ENCODE measurements around the gene MICAL2. TPM values are rescaled to one million over a fixed set of nuclear protein-coding genes. Genes with fewer than 3 reads are reported as not detected.

Gene MICAL2
- total RNA-seq, 1 experiment from 2014 or later: 37.4 TPM

GRCh38 chr11:12287374-12288211 lies 177.2 kb downstream of the MICAL2 start (continued):
- TF ChIP-seq, protein P1, sequence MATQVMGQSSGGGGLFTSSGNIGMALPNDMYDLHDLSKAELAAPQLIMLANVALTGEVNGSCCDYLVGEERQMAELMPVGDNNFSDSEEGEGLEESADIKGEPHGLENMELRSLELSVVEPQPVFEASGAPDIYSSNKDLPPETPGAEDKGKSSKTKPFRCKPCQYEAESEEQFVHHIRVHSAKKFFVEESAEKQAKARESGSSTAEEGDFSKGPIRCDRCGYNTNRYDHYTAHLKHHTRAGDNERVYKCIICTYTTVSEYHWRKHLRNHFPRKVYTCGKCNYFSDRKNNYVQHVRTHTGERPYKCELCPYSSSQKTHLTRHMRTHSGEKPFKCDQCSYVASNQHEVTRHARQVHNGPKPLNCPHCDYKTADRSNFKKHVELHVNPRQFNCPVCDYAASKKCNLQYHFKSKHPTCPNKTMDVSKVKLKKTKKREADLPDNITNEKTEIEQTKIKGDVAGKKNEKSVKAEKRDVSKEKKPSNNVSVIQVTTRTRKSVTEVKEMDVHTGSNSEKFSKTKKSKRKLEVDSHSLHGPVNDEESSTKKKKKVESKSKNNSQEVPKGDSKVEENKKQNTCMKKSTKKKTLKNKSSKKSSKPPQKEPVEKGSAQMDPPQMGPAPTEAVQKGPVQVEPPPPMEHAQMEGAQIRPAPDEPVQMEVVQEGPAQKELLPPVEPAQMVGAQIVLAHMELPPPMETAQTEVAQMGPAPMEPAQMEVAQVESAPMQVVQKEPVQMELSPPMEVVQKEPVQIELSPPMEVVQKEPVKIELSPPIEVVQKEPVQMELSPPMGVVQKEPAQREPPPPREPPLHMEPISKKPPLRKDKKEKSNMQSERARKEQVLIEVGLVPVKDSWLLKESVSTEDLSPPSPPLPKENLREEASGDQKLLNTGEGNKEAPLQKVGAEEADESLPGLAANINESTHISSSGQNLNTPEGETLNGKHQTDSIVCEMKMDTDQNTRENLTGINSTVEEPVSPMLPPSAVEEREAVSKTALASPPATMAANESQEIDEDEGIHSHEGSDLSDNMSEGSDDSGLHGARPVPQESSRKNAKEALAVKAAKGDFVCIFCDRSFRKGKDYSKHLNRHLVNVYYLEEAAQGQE (IDR thresholded peaks at IDR 0.05; ENCODE audit: low read depth): no peak

- peak; percentile 71 for DNase-seq (ENCODE audit: low read depth, low spot score)
- CTCF ChIA-PET: interaction anchor here (0.7 to 3.7 kb wide), 33 partner anchors 9 to 1097 kb away, joined by 3 to 40 read pairs (median 4); partner anchors contain the start of gene PARVA
- H3K9ac ChIP-seq (ENCODE audit: low read length): peak overlapping the region; percentile 58
- no peaks in the 10 kb centered on the region for H3K79me2 ChIP-seq (ENCODE audit: insufficient read depth, low read length)
- intact Hi-C loops (cut with micrococcal nuclease): no loop called here
- H3K4me2 ChIP-seq (ENCODE audit: low read length): peak overlapping the region; percentile 81
- no peak for TF ChIP-seq EGR1 (IDR thresholded peaks at IDR 0.05; ENCODE audit: low read depth)
- TF ChIP-seq ZFX (IDR thresholded peaks at IDR 0.05): no peak
- no peak for TF ChIP-seq ELF1 (IDR thresholded peaks at IDR 0.05; ENCODE audit: borderline replicate concordance, low read depth)
- TF ChIP-seq RAD21 (IDR thresholded peaks at IDR 0.05; ENCODE audit: low read depth): peak; percentile 95
- peak; percentile 47 for TF ChIP-seq YY1 (IDR thresholded peaks at IDR 0.05; ENCODE audit: extremely low read depth, insufficient replicate concordance, low read depth, low read length)
- no peak for TF ChIP-seq POLR2A (IDR thresholded peaks at IDR 0.05; ENCODE audit: borderline replicate concordance, extremely low read depth, insufficient read depth, insufficient read length)
- TF ChIP-seq JUND (IDR thresholded peaks at IDR 0.05): no peak
- TF ChIP-seq EZH2phosphoT487 (IDR thresholded peaks at IDR 0.05; ENCODE audit: borderline replicate concordance): no peak
- TF ChIP-seq, protein P2, sequence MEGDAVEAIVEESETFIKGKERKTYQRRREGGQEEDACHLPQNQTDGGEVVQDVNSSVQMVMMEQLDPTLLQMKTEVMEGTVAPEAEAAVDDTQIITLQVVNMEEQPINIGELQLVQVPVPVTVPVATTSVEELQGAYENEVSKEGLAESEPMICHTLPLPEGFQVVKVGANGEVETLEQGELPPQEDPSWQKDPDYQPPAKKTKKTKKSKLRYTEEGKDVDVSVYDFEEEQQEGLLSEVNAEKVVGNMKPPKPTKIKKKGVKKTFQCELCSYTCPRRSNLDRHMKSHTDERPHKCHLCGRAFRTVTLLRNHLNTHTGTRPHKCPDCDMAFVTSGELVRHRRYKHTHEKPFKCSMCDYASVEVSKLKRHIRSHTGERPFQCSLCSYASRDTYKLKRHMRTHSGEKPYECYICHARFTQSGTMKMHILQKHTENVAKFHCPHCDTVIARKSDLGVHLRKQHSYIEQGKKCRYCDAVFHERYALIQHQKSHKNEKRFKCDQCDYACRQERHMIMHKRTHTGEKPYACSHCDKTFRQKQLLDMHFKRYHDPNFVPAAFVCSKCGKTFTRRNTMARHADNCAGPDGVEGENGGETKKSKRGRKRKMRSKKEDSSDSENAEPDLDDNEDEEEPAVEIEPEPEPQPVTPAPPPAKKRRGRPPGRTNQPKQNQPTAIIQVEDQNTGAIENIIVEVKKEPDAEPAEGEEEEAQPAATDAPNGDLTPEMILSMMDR (IDR thresholded peaks at IDR 0.05 in 2 of 3, conservative IDR thresholded peaks at IDR 0.05 in 1 of 3; ENCODE audit: borderline replicate concordance in 1 of 3, insufficient read depth in 1 of 3, low read depth in 2 of 3, low read length in 2 of 3): peak; percentile 83 to 96 (median 95)
- no peak for TF ChIP-seq FOSL1 (IDR thresholded peaks at IDR 0.05; ENCODE audit: low read depth)
- H3K4me1 ChIP-seq (ENCODE audit: control insufficient read depth in 1 of 2, insufficient read depth in 2 of 2, low read length in 2 of 2): peaks cover 25 to 39% of the 10 kb centered on the region in 2 experiments
- H4K20me1 ChIP-seq (ENCODE audit: insufficient read depth): no peaks in the 10 kb centered on the region
- peak overlapping the region; percentile 20 to 50; a peak in 2 of 4 replicates for H3K4me3 ChIP-seq (replicated peaks in 1 of 2; ENCODE audit: low read depth in 1 of 2, low read length in 2 of 2)
- H3K27ac ChIP-seq (ENCODE audit: low read depth, low read length): peak overlapping the region; percentile 62
- no peak overlapping the region for H2AFZ ChIP-seq (ENCODE audit: low read depth, low read length, poor library complexity, severe bottlenecking)
- H3K9me2 ChIP-seq (ENCODE audit: insufficient read depth): no peaks in the 10 kb centered on the region
- no peaks in the 10 kb centered on the region for H3K9me3 ChIP-seq (ENCODE audit: control insufficient read depth in 1 of 2, insufficient read depth in 1 of 2, low read depth in 1 of 2, low read length in 2 of 2)
- ATAC-seq: peak; percentile 54
- no peaks in the 10 kb centered on the region for H3K27me3 ChIP-seq (ENCODE audit: insufficient read depth, low read length)
- H3K36me3 ChIP-seq (ENCODE audit: control insufficient read depth in 1 of 2, insufficient read depth in 2 of 2, low read length in 2 of 2): no peaks in the 10 kb centered on the region
- RAD21 ChIA-PET (ENCODE audit: low non-redundant PET in 1 of 2, low total read pairs in 2 of 2, uncharacterized antibody in 2 of 2, unreplicated experiment in 2 of 2): interaction anchor here (0.6 to 1.3 kb wide), 7 partner anchors 43 to 676 kb away, joined by 3 to 5 read pairs (median 3); no protein-coding TSS in a partner anchor
- POLR2A ChIA-PET: interaction anchor here (0.6 to 1.6 kb wide), 2 partner anchors 43 to 683 kb away, joined by 3 to 5 read pairs; no protein-coding TSS in a partner anchor
- no TSS peak for BruUV-seq (replicated peaks)
Measured at GRCh38 chr11:12288212-12288930, 178.0 kb downstream of the MICAL2 start.

All from HCT116 (cell line).